ENCODE data around the gene EFNA1. TPM values are rescaled to one million over a fixed set of nuclear protein-coding genes. Genes with fewer than 3 reads are reported as not detected.

Gene EFNA1
- total and polyA plus RNA-seq, 2 of the 13 experiments (the other 11 are each of a cell fraction or from before 2014, with no cell fraction given), result 81.8 to 874 TPM

DNA sequence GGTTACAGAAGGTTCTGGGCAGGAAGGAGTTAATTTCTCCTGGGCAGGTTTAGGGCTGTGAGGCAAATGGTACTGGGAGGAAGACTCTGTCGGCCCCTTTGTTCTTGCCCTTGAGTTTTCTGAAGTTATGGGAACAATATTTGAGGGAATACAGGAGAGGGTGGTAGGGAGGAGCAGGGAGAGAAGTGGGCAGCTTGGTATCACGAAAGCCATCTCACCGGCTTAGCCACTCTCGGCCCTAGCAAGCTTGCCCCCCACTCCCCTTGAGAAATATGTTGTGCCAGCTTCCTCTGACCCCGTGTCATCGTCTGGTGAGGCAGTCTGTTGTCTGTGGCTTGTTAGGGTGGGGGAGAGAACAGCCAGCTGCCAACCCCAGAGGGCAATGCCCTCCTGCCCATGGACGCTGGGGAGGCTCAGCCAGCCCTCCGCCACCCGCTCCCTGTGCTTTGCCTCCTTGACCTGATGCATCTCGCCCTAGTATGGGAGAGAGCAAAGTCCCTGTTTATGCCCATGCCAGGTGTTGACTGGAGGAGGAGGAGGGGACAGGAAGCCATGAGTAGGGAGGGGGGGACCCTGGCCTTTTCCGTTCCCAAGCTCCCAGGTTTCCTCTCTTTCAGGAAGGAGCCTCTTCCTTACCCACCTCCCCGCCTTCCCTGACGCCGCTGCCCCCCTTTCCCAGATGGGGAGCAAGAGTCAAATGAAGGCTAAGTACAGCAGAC lies 1.2 kb downstream of the EFNA1 start (continued):
- no peak for TF ChIP-seq LRRFIP1 (CRISPR knock-in tag; conservative IDR thresholded peaks at IDR 0.05)
- TF ChIP-seq ZNF564 (CRISPR knock-in tag; IDR thresholded peaks at IDR 0.05), result no peak
- no peak for TF ChIP-seq ZNF333 (CRISPR knock-in tag; IDR thresholded peaks at IDR 0.05; ENCODE audit: borderline replicate concordance)
- no peak for TF ChIP-seq ZFP41 (CRISPR knock-in tag; IDR thresholded peaks at IDR 0.05; ENCODE audit: borderline replicate concordance)
- 0 out of 2 replicates have a peak, but pooled peaks have one; percentile 52 for TF ChIP-seq ZNF703 (CRISPR knock-in tag; IDR thresholded peaks at IDR 0.05; ENCODE audit: borderline replicate concordance)
- TF ChIP-seq ZNF577 (CRISPR knock-in tag; IDR thresholded peaks at IDR 0.05; ENCODE audit: borderline replicate concordance, low read depth), result no peak
- TF ChIP-seq MTA3 (CRISPR knock-in tag; IDR thresholded peaks at IDR 0.05), result no peak
- 0 out of 2 replicates have a peak, but pooled peaks have one; percentile 23 for TF ChIP-seq FOXJ3 (CRISPR knock-in tag; IDR thresholded peaks at IDR 0.05; ENCODE audit: borderline replicate concordance)
- peak; percentile 16; the same call in 1 of the 2 replicates for TF ChIP-seq AHDC1 (CRISPR knock-in tag; IDR thresholded peaks at IDR 0.05; ENCODE audit: borderline replicate concordance)
- no peak for TF ChIP-seq HMG20B (CRISPR knock-in tag; conservative IDR thresholded peaks at IDR 0.05)
- no peak for TF ChIP-seq SRSF4 (IDR thresholded peaks at IDR 0.05; ENCODE audit: low read depth, low read length, poor library complexity, severe bottlenecking)
- TF ChIP-seq, protein P1, sequence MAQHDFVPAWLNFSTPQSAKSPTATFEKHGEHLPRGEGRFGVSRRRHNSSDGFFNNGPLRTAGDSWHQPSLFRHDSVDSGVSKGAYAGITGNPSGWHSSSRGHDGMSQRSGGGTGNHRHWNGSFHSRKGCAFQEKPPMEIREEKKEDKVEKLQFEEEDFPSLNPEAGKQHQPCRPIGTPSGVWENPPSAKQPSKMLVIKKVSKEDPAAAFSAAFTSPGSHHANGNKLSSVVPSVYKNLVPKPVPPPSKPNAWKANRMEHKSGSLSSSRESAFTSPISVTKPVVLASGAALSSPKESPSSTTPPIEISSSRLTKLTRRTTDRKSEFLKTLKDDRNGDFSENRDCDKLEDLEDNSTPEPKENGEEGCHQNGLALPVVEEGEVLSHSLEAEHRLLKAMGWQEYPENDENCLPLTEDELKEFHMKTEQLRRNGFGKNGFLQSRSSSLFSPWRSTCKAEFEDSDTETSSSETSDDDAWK (CRISPR knock-in tag; IDR thresholded peaks at IDR 0.05), result no peak
- TF ChIP-seq XRCC5 (optimal IDR thresholded peaks at IDR 0.05; ENCODE audit: low read length), result no peak
- no peak for TF ChIP-seq KLF9 (CRISPR knock-in tag; IDR thresholded peaks at IDR 0.05; ENCODE audit: low read depth)
- TF ChIP-seq ETS1 (CRISPR knock-in tag; IDR thresholded peaks at IDR 0.05), result no peak
- TF ChIP-seq ZKSCAN8 (CRISPR knock-in tag; IDR thresholded peaks at IDR 0.05; ENCODE audit: borderline replicate concordance), result no peak
- no peak for TF ChIP-seq KMT2B (CRISPR knock-in tag; IDR thresholded peaks at IDR 0.05)
- TF ChIP-seq ZNF773 (CRISPR knock-in tag; IDR thresholded peaks at IDR 0.05; ENCODE audit: borderline replicate concordance), result no peak
- no peak for TF ChIP-seq U2AF2 (IDR thresholded peaks at IDR 0.05; ENCODE audit: low read depth, low read length)

All from HepG2 (cell line).